Liver (tissue), 9 donors: ENCODE data around the gene DCLK2. TPM values are rescaled to one million over a fixed set of nuclear protein-coding genes. Genes with fewer than 3 reads are reported as not detected.

Experiments used
- DNase-seq: peaks from one replicate; pipeline ENCODE4 v3.0.0-alpha.2; 2017; ENCODE audit warnings: low spot score
- H3K27ac ChIP-seq, 2 donors: one replicate each; pipeline ENCODE4 v1.7.0; 2013; ENCODE audit warnings: inconsistent platforms in 2 of 2, low read length in 2 of 2, control low read depth in 1 of 2, low read depth in 1 of 2, mild to moderate bottlenecking in 1 of 2
- H3K27me3 ChIP-seq, 4 donors: one replicate each; pipeline versions ENCODE4 v1.6.1 to v1.7.0; 2013; ENCODE audit warnings: low read length in 3 of 4, inconsistent platforms in 1 of 4, mild to moderate bottlenecking in 1 of 4, moderate library complexity in 1 of 4; ENCODE audit not compliant: control insufficient read depth in 4 of 4, insufficient read depth in 4 of 4
- H3K36me3 ChIP-seq, 4 donors: one replicate each; pipeline versions ENCODE4 v1.6.1 to v1.7.0; 2013; ENCODE audit warnings: low read length in 3 of 4, mild to moderate bottlenecking in 3 of 4, low read depth in 1 of 4, moderate library complexity in 1 of 4; ENCODE audit not compliant: control insufficient read depth in 4 of 4, insufficient read depth in 3 of 4
- H3K4me1 ChIP-seq, 4 donors: one replicate each; pipeline versions ENCODE4 v1.6.1 to v1.7.0; 2013; ENCODE audit warnings: low read length in 3 of 4, mild to moderate bottlenecking in 3 of 4, moderate library complexity in 1 of 4; ENCODE audit not compliant: control insufficient read depth in 4 of 4, insufficient read depth in 4 of 4
- H3K4me3 ChIP-seq, 3 donors: one replicate each; pipeline versions ENCODE4 v1.6.1 to v1.7.0; 2013; ENCODE audit warnings: low read length in 3 of 3, control low read depth in 1 of 3, low read depth in 1 of 3, mild to moderate bottlenecking in 1 of 3
- H3K9ac ChIP-seq, 2 donors: one replicate each; pipeline ENCODE4 v1.7.0; 2013; ENCODE audit warnings: low read length in 2 of 2, mild to moderate bottlenecking in 2 of 2, moderate library complexity in 2 of 2, control low read depth in 1 of 2, low read depth in 1 of 2
- H3K9me3 ChIP-seq, 4 donors: one replicate each; pipeline versions ENCODE4 v1.6.1 to v1.7.0; 2013; ENCODE audit warnings: low read length in 3 of 4; ENCODE audit not compliant: control insufficient read depth in 4 of 4
- EGR1 ChIP-seq, 2 donors: IDR thresholded peaks; 2 replicates each; pipeline ENCODE4 v1.6.1; 2016 to 2018; ENCODE audit warnings: antibody characterized with exemption in 2 of 2, low read depth in 2 of 2
- FOXA1 ChIP-seq: IDR thresholded peaks from 2 replicates; pipeline ENCODE4 v1.6.1; 2016; ENCODE audit warnings: antibody characterized with exemption
- FOXA2 ChIP-seq: IDR thresholded peaks from 2 replicates; pipeline ENCODE4 v1.6.1; 2016; ENCODE audit warnings: antibody characterized with exemption
- GABPA ChIP-seq, 2 donors: IDR thresholded peaks in 1 of 2; conservative IDR thresholded peaks in 1 of 2; 2 replicates each; pipeline ENCODE4 v1.6.1; 2016; ENCODE audit warnings: antibody characterized with exemption in 2 of 2, mild to moderate bottlenecking in 1 of 2, moderate library complexity in 1 of 2
- HNF4A ChIP-seq, 2 donors: conservative IDR thresholded peaks; 2 replicates each; pipeline ENCODE4 v1.6.1; 2016; ENCODE audit warnings: antibody characterized with exemption in 2 of 2, mild to moderate bottlenecking in 2 of 2
- HNF4G ChIP-seq: IDR thresholded peaks from 2 replicates; pipeline ENCODE4 v1.6.1; 2016; ENCODE audit warnings: antibody characterized with exemption
- JUND ChIP-seq, 2 donors: IDR thresholded peaks; 2 replicates each; pipeline ENCODE4 v1.6.1; 2016; ENCODE audit warnings: antibody characterized with exemption in 2 of 2
- MAX ChIP-seq: IDR thresholded peaks from 2 replicates; pipeline ENCODE4 v1.6.1; 2016; ENCODE audit warnings: antibody characterized with exemption
- NR2F2 ChIP-seq: IDR thresholded peaks from 2 replicates; pipeline ENCODE4 v1.6.1; 2016; ENCODE audit warnings: antibody characterized with exemption
- RAD21 ChIP-seq, 2 donors: IDR thresholded peaks; 2 replicates each; pipeline ENCODE4 v1.6.1; 2016; ENCODE audit warnings: antibody characterized with exemption in 2 of 2, mild to moderate bottlenecking in 2 of 2
- RXRA ChIP-seq, 2 donors: IDR thresholded peaks; 2 replicates each; pipeline ENCODE4 v1.6.1; 2017 to 2018; ENCODE audit warnings: antibody characterized with exemption in 2 of 2, mild to moderate bottlenecking in 1 of 2
- SP1 ChIP-seq: IDR thresholded peaks from 2 replicates; pipeline ENCODE4 v1.6.1; 2018; ENCODE audit warnings: antibody characterized with exemption, mild to moderate bottlenecking
- TAF1 ChIP-seq: conservative IDR thresholded peaks from 2 replicates; pipeline ENCODE4 v1.6.1; 2016; ENCODE audit warnings: antibody characterized with exemption, mild to moderate bottlenecking
- YY1 ChIP-seq: IDR thresholded peaks from 2 replicates; pipeline ENCODE4 v1.6.1; 2016; ENCODE audit warnings: antibody characterized with exemption, mild to moderate bottlenecking
- WGBS: extraction: QIAGEN DNeasy Blood & Tissue Kit; methylation state at CpG from one replicate; pipeline ENCODE4 v1.1.7; 2013; 5-methylcytosine and 5-hydroxymethylcytosine counted together
- polyA plus RNA-seq, 2 donors: library from polyadenylated mRNA; stranded (reverse) in 1 of 2; unstranded in 1 of 2; fragments of 200-250 nt in 1 of 2; fragments of >200 nt in 1 of 2; fragmentation: Nextera tagmentation in 1 of 2; extraction: Ambion mirVana in 1 of 2; gene quantifications; one replicate each; pipeline versions ENCODE4 v1.2.1 to v1.2.3, GENCODE V29; 2013 to 2015
- total RNA-seq, 2 donors: library from RNA; depleted of rRNA; stranded (reverse); fragments of >200 nt; gene quantifications; one replicate each; pipeline ENCODE4 v1.2.3, GENCODE V29; 2014
- TF ChIP-seq, protein P1 (sequence below): IDR thresholded peaks from 2 replicates; pipeline ENCODE4 v1.6.1; 2016; ENCODE audit warnings: antibody characterized with exemption
- TF ChIP-seq, protein P2 (sequence below): IDR thresholded peaks from 2 replicates; pipeline ENCODE4 v1.6.1; 2016; ENCODE audit warnings: antibody characterized with exemption
- TF ChIP-seq, protein P3 (sequence below): fragments of 150-350 bp; IDR thresholded peaks from 2 replicates; pipeline ENCODE4 v1.5.1; 2017; ENCODE audit warnings: improper control_type of control experiment, low read depth, low read length; ENCODE audit not compliant: missing input control
- TF ChIP-seq, protein P4 (sequence below): IDR thresholded peaks from 2 replicates; pipeline ENCODE4 v1.6.1; 2016; ENCODE audit warnings: antibody characterized with exemption, mild to moderate bottlenecking
- donor health status: healthy.
- donor health status: healthy.
- donor health status: healthy.
- donor health status: healthy.
- donor health status: healthy.

Gene DCLK2
- total and polyA plus RNA-seq, 4 donors: 0.14 to 1.7 (median 0.50) TPM

- no peak for TF ChIP-seq TAF1
- no peak for TF ChIP-seq JUND (IDR thresholded peaks at IDR 0.05)
- TF ChIP-seq NR2F2: no peak
These were observed 98.3 kb downstream of the DCLK2 start (continued) for GRCh38 chr4:150176547-150176946.

- Histone ChIP-seq H3K36me3 (no peaks in the 10 kb centered on the region), H3K4me3 (no peak overlapping the region), H3K4me1 (no peaks in the 10 kb centered on the region), H3K27ac (no peak overlapping the region), H3K27me3 (no peaks in the 10 kb centered on the region), H3K9ac (no peak overlapping the region), H3K9me3 (no peaks in the 10 kb centered on the region)
- TF ChIP-seq, protein P1, sequence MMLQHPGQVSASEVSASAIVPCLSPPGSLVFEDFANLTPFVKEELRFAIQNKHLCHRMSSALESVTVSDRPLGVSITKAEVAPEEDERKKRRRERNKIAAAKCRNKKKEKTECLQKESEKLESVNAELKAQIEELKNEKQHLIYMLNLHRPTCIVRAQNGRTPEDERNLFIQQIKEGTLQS: no peak
- TF ChIP-seq YY1 (no peak), GABPA (IDR thresholded peaks at IDR 0.05 in 1 of 2, conservative IDR thresholded peaks at IDR 0.05 in 1 of 2) (no peak), FOXA2 (no peak), FOXA1 (no peak), MAX (no peak), EGR1 (IDR thresholded peaks at IDR 0.05; ENCODE audit: low read depth in 2 of 2) (no peak), RAD21 (IDR thresholded peaks at IDR 0.05) (no peak), NR2F2 (no peak), SP1 (no peak), RXRA (IDR thresholded peaks at IDR 0.05) (no peak), JUND (IDR thresholded peaks at IDR 0.05) (no peak), TAF1 (no peak), HNF4A (conservative IDR thresholded peaks at IDR 0.05) (no peak), HNF4G (no peak)
- TF ChIP-seq, protein P2, sequence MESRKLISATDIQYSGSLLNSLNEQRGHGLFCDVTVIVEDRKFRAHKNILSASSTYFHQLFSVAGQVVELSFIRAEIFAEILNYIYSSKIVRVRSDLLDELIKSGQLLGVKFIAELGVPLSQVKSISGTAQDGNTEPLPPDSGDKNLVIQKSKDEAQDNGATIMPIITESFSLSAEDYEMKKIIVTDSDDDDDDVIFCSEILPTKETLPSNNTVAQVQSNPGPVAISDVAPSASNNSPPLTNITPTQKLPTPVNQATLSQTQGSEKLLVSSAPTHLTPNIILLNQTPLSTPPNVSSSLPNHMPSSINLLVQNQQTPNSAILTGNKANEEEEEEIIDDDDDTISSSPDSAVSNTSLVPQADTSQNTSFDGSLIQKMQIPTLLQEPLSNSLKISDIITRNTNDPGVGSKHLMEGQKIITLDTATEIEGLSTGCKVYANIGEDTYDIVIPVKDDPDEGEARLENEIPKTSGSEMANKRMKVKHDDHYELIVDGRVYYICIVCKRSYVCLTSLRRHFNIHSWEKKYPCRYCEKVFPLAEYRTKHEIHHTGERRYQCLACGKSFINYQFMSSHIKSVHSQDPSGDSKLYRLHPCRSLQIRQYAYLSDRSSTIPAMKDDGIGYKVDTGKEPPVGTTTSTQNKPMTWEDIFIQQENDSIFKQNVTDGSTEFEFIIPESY: no peak
- TF ChIP-seq, protein P3, sequence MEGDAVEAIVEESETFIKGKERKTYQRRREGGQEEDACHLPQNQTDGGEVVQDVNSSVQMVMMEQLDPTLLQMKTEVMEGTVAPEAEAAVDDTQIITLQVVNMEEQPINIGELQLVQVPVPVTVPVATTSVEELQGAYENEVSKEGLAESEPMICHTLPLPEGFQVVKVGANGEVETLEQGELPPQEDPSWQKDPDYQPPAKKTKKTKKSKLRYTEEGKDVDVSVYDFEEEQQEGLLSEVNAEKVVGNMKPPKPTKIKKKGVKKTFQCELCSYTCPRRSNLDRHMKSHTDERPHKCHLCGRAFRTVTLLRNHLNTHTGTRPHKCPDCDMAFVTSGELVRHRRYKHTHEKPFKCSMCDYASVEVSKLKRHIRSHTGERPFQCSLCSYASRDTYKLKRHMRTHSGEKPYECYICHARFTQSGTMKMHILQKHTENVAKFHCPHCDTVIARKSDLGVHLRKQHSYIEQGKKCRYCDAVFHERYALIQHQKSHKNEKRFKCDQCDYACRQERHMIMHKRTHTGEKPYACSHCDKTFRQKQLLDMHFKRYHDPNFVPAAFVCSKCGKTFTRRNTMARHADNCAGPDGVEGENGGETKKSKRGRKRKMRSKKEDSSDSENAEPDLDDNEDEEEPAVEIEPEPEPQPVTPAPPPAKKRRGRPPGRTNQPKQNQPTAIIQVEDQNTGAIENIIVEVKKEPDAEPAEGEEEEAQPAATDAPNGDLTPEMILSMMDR: no peak
- TF ChIP-seq, protein P4, sequence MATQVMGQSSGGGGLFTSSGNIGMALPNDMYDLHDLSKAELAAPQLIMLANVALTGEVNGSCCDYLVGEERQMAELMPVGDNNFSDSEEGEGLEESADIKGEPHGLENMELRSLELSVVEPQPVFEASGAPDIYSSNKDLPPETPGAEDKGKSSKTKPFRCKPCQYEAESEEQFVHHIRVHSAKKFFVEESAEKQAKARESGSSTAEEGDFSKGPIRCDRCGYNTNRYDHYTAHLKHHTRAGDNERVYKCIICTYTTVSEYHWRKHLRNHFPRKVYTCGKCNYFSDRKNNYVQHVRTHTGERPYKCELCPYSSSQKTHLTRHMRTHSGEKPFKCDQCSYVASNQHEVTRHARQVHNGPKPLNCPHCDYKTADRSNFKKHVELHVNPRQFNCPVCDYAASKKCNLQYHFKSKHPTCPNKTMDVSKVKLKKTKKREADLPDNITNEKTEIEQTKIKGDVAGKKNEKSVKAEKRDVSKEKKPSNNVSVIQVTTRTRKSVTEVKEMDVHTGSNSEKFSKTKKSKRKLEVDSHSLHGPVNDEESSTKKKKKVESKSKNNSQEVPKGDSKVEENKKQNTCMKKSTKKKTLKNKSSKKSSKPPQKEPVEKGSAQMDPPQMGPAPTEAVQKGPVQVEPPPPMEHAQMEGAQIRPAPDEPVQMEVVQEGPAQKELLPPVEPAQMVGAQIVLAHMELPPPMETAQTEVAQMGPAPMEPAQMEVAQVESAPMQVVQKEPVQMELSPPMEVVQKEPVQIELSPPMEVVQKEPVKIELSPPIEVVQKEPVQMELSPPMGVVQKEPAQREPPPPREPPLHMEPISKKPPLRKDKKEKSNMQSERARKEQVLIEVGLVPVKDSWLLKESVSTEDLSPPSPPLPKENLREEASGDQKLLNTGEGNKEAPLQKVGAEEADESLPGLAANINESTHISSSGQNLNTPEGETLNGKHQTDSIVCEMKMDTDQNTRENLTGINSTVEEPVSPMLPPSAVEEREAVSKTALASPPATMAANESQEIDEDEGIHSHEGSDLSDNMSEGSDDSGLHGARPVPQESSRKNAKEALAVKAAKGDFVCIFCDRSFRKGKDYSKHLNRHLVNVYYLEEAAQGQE: no peak
- 63% methylated on average over 4 of the region's 4 CpGs for WGBS
- DNase-seq: no peak
These were observed 99.9 kb downstream of the DCLK2 start for GRCh38 chr4:150178161-150178560.
